CD8-positive, alpha-beta memory T cell (primary cell): ENCODE data around the gene SLC26A2. TPM values are rescaled to one million over a fixed set of nuclear protein-coding genes. Genes with fewer than 3 reads are reported as not detected.
"Not testable (repeated sequence)": the region's sequence is repeated elsewhere in the genome, so short reads cannot be mapped to it uniquely, and the experiment has no call there.

Source experiments
- CTCF ChIA-PET: fragments of 350-600 bp; sonication (Branson Sonifier 250); formaldehyde crosslinking; loops from one replicate; lab custom pipeline; 2021; ENCODE audit warnings: antibody characterized with exemption; lab: Charles Lee
- POLR2A ChIA-PET: fragments of 350-600 bp; sonication (Branson Sonifier 250); formaldehyde crosslinking; loops from one replicate; lab custom pipeline; 2021; ENCODE audit warnings: antibody characterized with exemption; lab: Charles Lee
- DNase-seq, 5 donors: peaks; one replicate each; pipeline versions ENCODE4 v3.0.0 to v3.0.0-alpha.2; 2020 to 2022; ENCODE audit warnings: mixed read lengths in 1 of 5
- H3K27ac ChIP-seq: one replicate; pipeline ENCODE4 v1.7.0; 2013; ENCODE audit warnings: low read depth, mild to moderate bottlenecking, low read length, moderate library complexity
- H3K27me3 ChIP-seq: 2 replicates; pipeline ENCODE4 v1.7.0; 2013; ENCODE audit warnings: low read length, mild to moderate bottlenecking; ENCODE audit not compliant: insufficient read depth, poor library complexity, severe bottlenecking
- H3K36me3 ChIP-seq: 2 replicates; pipeline ENCODE4 v1.7.0; 2013; ENCODE audit warnings: mild to moderate bottlenecking, low read length, moderate library complexity; ENCODE audit not compliant: insufficient read depth
- H3K4me1 ChIP-seq: 2 replicates; pipeline ENCODE4 v1.7.0; 2013; ENCODE audit warnings: mild to moderate bottlenecking, low read length, moderate library complexity; ENCODE audit not compliant: insufficient read depth
- H3K4me3 ChIP-seq: 2 replicates; pipeline ENCODE4 v1.7.0; 2013; ENCODE audit warnings: mild to moderate bottlenecking, low read length
- H3K9me3 ChIP-seq: 2 replicates; pipeline ENCODE4 v1.7.0; 2013; ENCODE audit warnings: mild to moderate bottlenecking, low read length
- H3K27ac Mint-ChIP-seq, 8 donors: one replicate each; pipeline ENCODE4 v1.8.0; 2020 to 2021; ENCODE audit warnings: mixed read lengths in 8 of 8, mild to moderate bottlenecking in 6 of 8, inconsistent platforms in 3 of 8, moderate library complexity in 3 of 8
- H3K27me3 Mint-ChIP-seq, 2 donors: one replicate each; pipeline ENCODE4 v1.8.0; 2020 to 2021; ENCODE audit warnings: mixed read lengths in 2 of 2, mild to moderate bottlenecking in 1 of 2, moderate library complexity in 1 of 2
- H3K36me3 Mint-ChIP-seq, 3 donors: one replicate each; pipeline ENCODE4 v1.8.0; 2020 to 2021; ENCODE audit warnings: mixed read lengths in 3 of 3, inconsistent platforms in 1 of 3, mild to moderate bottlenecking in 1 of 3
- H3K4me1 Mint-ChIP-seq, 3 donors: one replicate each; pipeline ENCODE4 v1.8.0; 2020 to 2021; ENCODE audit warnings: mixed read lengths in 3 of 3, inconsistent platforms in 1 of 3, mild to moderate bottlenecking in 1 of 3
- H3K4me3 Mint-ChIP-seq, 7 donors: one replicate each; pipeline ENCODE4 v1.8.0; 2020 to 2021; ENCODE audit warnings: mixed read lengths in 7 of 7, mild to moderate bottlenecking in 6 of 7, moderate library complexity in 4 of 7, inconsistent platforms in 2 of 7
- H3K9me3 Mint-ChIP-seq, 5 donors: one replicate each; pipeline ENCODE4 v1.8.0; 2020 to 2022; ENCODE audit warnings: mixed read lengths in 5 of 5, mild to moderate bottlenecking in 3 of 5, moderate library complexity in 2 of 5, inconsistent platforms in 1 of 5
- polyA plus RNA-seq: library from polyadenylated mRNA; unstranded; fragments of 300-500 nt; fragmentation: Illumina TruSeq; gene quantifications from one replicate; pipeline ENCODE4 v1.2.3, GENCODE V29; 2021
- total RNA-seq, 2 experiments: library from RNA; stranded (reverse); gene quantifications; one replicate each; pipeline ENCODE4 v1.2.3, GENCODE V29; 2021

SLC26A2 gene
- total and polyA plus RNA-seq, 3 experiments from 2014 or later, result 4.6 to 10.2 (median 9.7) TPM

DNA sequence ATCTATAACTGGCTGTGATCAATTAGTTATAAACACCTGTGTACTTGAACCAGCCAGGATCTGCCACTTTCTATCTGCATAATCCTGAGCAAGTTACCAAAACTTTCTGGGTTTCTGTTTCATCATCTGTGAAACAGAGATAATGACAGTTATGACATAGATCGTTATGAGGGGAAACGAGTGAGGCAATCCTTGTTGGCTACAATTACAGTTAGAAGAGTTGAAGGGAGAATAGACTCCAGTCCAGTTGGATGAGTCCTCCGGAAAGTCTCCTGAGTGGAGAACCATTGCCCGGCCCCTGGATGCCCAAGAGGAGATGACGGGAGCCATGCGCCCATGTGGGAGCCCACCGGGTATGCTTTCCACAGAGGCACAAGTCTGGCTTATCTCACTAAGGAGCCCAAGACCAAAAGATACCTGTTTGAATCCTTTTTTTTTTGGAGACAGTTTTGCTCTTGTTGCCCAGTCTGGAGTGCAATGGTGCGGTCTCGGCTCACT, 20.4 kb upstream of the SLC26A2 start:
- H3K27me3 ChIP-seq, result no peaks in the 10 kb centered on the region
- ChIA-PET POLR2A (no interaction called here), CTCF (no interaction called here)
- H3K27ac ChIP-seq, result peak overlapping the region; percentile 43
- H3K36me3 ChIP-seq, result no peaks in the 10 kb centered on the region
- no peaks in the 10 kb centered on the region for H3K4me1 ChIP-seq
- Mint-ChIP-seq H3K27me3 (peaks cover 5 to 11% of the 10 kb centered on the region in 2 donors), H3K36me3 (no peaks in the 10 kb centered on the region), H3K27ac (no peak overlapping the region), H3K9me3 (no peaks in the 10 kb centered on the region), H3K4me3 (no peak overlapping the region), H3K4me1 (no peaks in the 10 kb centered on the region)
- DNase-seq, result no peak
- H3K9me3 ChIP-seq, result no peaks in the 10 kb centered on the region
- H3K4me3 ChIP-seq, result no peak overlapping the region

DNA sequence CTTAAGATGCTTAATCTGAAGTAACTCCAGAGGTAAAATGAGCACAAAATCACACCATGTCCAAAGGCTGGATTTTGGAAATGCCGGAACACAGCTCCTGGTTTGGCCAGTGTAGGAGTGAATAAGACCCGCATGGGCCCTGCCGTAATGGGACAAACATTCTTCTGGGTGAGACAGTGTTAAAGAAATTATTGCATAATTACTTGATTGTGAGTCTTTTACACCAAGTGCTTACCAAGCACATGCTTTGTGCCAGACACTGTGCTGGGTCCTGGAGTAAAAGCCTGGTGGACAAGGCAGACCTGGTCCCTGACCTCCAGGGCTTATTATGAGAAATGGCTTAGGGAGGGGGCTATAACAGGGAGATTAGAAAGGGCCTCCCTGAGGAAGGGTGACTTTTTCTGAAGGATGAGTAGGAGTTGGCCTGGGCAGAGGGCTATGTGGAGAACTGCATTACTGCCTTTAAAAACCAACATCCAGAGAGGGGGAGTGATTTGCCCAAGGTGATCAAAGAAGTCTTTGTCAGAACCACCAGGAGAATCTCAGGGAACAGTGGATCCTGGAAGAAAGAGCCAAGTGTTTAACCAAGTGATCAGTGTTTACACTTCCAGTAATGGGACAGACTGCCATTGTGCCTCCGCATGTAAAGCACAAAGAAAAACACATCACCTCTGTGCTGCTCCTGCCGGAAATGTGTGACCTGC, 19.5 kb upstream of the SLC26A2 start:
- Mint-ChIP-seq H3K4me1 (no peaks in the 10 kb centered on the region), H3K9me3 (no peaks in the 10 kb centered on the region), H3K27me3 (peaks cover 2 to 12% of the 10 kb centered on the region in 2 donors), H3K36me3 (no peaks in the 10 kb centered on the region), H3K4me3 (no peak overlapping the region), H3K27ac (no peak overlapping the region)
- Histone ChIP-seq H3K9me3 (no peaks in the 10 kb centered on the region), H3K4me1 (no peaks in the 10 kb centered on the region), H3K27me3 (no peaks in the 10 kb centered on the region), H3K4me3 (no peak overlapping the region), H3K27ac (no peak overlapping the region), H3K36me3 (no peaks in the 10 kb centered on the region)
- POLR2A ChIA-PET, result no interaction called here
- CTCF ChIA-PET, result no interaction called here
- DNase-seq, result no peak

DNA sequence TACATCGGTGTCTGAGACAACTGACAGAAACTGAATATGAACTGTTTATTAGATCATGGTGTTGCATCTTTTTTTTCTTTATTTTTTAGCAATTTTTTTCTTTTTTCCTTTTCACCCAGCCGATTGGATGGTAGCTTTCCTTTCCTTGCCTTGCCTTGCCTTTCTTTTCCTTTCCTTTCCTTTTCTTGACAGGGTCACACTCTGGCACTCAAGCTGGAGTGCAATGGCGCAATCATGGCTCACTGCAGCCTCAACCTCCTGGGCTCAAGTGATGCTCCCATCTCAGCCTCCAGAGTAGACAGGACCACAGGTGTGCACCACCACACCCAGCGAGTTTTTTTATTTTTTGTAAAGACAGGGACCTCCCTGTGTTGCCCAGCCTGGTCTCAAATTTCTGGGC, 18.8 kb upstream of the SLC26A2 start:
- no peaks in the 10 kb centered on the region for H3K9me3 ChIP-seq
- CTCF ChIA-PET, result no interaction called here
- no peaks in the 10 kb centered on the region for H3K36me3 Mint-ChIP-seq
- H3K4me3 ChIP-seq, result no peak overlapping the region
- peak overlapping the region in 1 of 8 donors; percentile 86 for H3K27ac Mint-ChIP-seq
- POLR2A ChIA-PET, result no interaction called here
- H3K4me1 ChIP-seq, result no peaks in the 10 kb centered on the region
- DNase-seq, result no peak
- H3K9me3 Mint-ChIP-seq, result no peaks in the 10 kb centered on the region
- no peak overlapping the region for H3K27ac ChIP-seq
- H3K36me3 ChIP-seq, result no peaks in the 10 kb centered on the region
- no peaks in the 10 kb centered on the region for H3K4me1 Mint-ChIP-seq
- no peaks in the 10 kb centered on the region for H3K27me3 ChIP-seq
- no peak overlapping the region for H3K4me3 Mint-ChIP-seq
- H3K27me3 Mint-ChIP-seq, result peaks cover 2 to 19% of the 10 kb centered on the region in 2 donors

DNA sequence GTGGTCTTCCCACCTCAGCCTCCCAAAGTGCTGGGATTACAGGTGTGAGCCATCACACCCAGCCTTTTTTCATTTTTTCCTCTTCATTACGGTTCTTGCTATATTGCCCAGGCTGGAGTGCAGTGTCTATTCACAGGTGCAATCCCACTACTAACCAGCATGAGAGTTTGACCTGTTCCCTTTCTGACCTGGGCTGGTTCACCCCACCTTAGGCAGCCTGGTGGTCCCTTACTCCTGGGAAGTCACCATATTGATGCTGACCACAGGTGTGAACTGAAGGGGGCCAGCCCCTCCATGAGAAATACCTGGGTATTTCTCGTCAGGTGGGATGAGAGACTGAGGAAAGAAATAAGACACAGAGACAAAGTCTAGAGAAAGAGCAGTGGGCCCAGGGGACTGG, 18.4 kb upstream of the SLC26A2 start:
- H3K36me3 ChIP-seq, result no peaks in the 10 kb centered on the region
- H3K9me3 ChIP-seq, result no peaks in the 10 kb centered on the region
- no peaks in the 10 kb centered on the region for H3K4me1 Mint-ChIP-seq
- H3K27me3 ChIP-seq, result no peaks in the 10 kb centered on the region
- H3K4me1 ChIP-seq, result no peaks in the 10 kb centered on the region
- no peak for DNase-seq
- H3K4me3 ChIP-seq, result no peak overlapping the region
- no peaks in the 10 kb centered on the region for H3K9me3 Mint-ChIP-seq
- peak overlapping the region in 1 of 8 donors; percentile 86 for H3K27ac Mint-ChIP-seq
- CTCF ChIA-PET, result no interaction called here
- peaks cover 5 to 23% of the 10 kb centered on the region in 2 donors for H3K27me3 Mint-ChIP-seq
- H3K4me3 Mint-ChIP-seq, result no peak overlapping the region
- POLR2A ChIA-PET, result no interaction called here
- no peaks in the 10 kb centered on the region for H3K36me3 Mint-ChIP-seq
- no peak overlapping the region for H3K27ac ChIP-seq

DNA sequence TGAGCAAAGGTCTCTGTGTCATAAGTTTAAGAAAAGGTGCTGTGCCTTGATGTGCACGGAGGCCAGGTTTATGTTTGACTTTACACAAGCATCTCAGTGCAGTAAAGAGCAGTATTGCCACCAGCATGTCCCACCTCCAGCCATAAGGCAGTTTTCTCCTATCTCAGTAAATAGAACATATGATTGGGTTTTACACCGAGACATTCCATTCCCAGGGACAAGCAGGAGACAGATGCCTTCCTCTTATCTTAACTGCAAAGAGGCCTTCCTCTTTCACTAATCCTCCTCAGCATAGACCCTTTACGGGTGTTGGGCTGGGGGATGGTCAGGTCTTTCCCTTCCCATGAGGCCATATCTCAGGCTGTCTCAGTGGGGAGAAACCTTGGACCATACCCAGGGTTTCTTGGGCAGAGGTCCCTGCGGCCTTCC, 17.8 kb upstream of the SLC26A2 start:
- peaks cover 3 to 25% of the 10 kb centered on the region in 2 donors for H3K27me3 Mint-ChIP-seq
- POLR2A ChIA-PET, DNase-seq, H3K9me3 ChIP-seq, H3K9me3 Mint-ChIP-seq, H3K27me3 ChIP-seq, H3K4me1 Mint-ChIP-seq, H3K36me3 Mint-ChIP-seq, H3K27ac Mint-ChIP-seq, H3K27ac ChIP-seq, H3K4me3 ChIP-seq, H3K4me3 Mint-ChIP-seq, CTCF ChIA-PET, H3K4me1 ChIP-seq, H3K36me3 ChIP-seq: not testable (repeated sequence)

DNA sequence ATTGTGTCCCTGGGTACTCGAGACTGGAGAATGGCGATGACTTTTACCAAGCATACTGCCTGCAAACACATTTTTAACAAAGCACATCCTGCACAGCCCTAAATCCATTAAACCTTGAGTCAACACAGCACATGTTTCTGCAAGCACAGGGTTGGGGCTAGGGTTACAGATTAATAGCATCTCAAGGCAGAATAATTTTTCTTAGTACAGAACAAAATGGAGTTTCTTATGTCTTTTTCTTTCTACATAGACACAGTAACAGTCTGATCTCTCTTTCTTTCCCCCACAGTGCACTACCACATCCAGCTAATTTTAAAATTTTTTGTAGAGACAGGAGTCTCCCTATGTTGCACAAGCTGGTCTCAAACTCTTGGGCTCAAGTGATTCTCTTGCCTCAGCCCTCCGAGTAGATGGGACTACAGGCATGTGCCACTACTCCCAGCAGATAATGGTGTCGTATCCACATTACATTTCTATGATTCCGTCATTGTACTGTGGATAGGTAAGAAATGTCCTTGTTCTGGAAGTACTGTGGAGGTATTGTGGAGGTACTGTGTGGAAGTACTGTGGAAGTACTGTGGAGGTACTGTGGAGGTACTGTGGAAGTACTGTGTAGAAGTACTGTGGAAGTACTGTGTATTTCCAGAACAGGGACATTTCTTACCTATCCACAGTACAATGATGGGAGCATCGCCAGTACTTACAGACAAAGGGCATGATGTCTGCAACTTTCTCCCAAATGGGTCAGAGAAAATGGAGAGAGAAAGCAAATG, 17.2 kb upstream of the SLC26A2 start:
- H3K27me3 ChIP-seq, CTCF ChIA-PET, H3K4me3 ChIP-seq, H3K4me1 ChIP-seq, H3K36me3 Mint-ChIP-seq, DNase-seq, H3K4me1 Mint-ChIP-seq, H3K27ac Mint-ChIP-seq, H3K9me3 Mint-ChIP-seq, H3K4me3 Mint-ChIP-seq, H3K9me3 ChIP-seq, H3K36me3 ChIP-seq, H3K27ac ChIP-seq, POLR2A ChIA-PET: not testable (repeated sequence)
- peaks cover 3 to 28% of the 10 kb centered on the region in 2 donors for H3K27me3 Mint-ChIP-seq

DNA sequence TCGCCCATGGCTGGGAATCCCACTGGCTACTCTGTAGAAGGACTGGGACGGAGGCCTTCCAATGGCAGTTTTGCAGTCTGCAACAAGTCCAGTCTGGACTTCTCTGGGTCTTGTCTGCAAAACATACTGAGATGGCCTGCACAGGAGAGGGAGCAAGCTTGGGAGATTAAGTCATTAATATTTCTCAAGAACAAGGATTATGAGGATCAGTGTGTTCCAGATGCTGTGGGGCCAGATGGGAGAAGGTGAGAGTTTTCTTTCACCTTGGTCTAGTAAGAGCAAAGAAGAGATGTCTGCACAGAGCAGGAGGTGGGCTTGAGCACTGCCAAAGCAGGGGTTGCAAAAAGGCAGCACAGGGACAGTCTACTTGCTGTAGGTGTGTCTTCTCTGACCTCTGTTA, 15.9 kb upstream of the SLC26A2 start, which contains the start of gene PDE6A:
Gene PDE6A (minus strand): TSS at position 128 of the 400 bp plus-strand sequence. CDS start 120 bp downstream, at position 8.
- Histone ChIP-seq H3K9me3 (no peaks in the 10 kb centered on the region), H3K4me1 (no peaks in the 10 kb centered on the region), H3K4me3 (no peak within 1 kb of the TSS), H3K27ac (no peak within 1 kb of the TSS), H3K36me3 (no peaks in the 10 kb centered on the region), H3K27me3 (no peaks in the 10 kb centered on the region)
- Mint-ChIP-seq H3K27ac (peak within 1 kb of the TSS in 2 of 8 donors; percentile 34 to 82), H3K36me3 (no peaks in the 10 kb centered on the region), H3K9me3 (no peaks in the 10 kb centered on the region), H3K4me1 (no peaks in the 10 kb centered on the region), H3K4me3 (no peak within 1 kb of the TSS), H3K27me3 (peaks cover 3 to 37% of the 10 kb centered on the region in 2 donors)
- DNase-seq, result no peak
- CTCF ChIA-PET, result no interaction called here
- POLR2A ChIA-PET, result no interaction called here

DNA sequence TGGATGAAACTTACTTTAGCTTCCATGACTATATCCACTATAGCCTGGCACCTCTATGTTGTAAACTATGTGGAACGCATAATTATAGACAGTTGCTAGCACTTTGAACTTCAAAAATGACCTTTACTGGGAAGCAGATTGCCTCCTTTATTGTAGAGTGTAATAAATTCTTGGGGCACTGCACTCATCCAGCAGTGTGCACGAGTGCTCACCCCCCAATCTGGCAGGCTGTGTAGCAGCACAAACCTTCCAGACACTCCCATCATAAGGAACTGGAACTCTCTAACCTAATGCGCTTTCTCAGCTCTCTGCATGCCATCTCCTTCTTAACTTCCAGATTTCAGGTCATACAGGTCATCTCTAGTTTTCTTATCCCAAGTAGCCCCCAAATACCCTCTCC, 14.4 kb upstream of the SLC26A2 start:
- Mint-ChIP-seq H3K27ac (no peak overlapping the region), H3K4me3 (no peak overlapping the region), H3K27me3 (peaks cover 3 to 37% of the 10 kb centered on the region in 2 donors), H3K4me1 (no peaks in the 10 kb centered on the region), H3K36me3 (no peaks in the 10 kb centered on the region), H3K9me3 (no peaks in the 10 kb centered on the region)
- H3K27ac ChIP-seq, result no peak overlapping the region
- H3K27me3 ChIP-seq, result no peaks in the 10 kb centered on the region
- POLR2A ChIA-PET, result no interaction called here
- DNase-seq, result no peak
- H3K9me3 ChIP-seq, result no peaks in the 10 kb centered on the region
- H3K36me3 ChIP-seq, result no peaks in the 10 kb centered on the region
- CTCF ChIA-PET, result interaction anchor here (1.3 kb wide), 1 partner anchor 16 kb away, joined by 4 read pairs; no protein-coding TSS in a partner anchor
- no peak overlapping the region for H3K4me3 ChIP-seq
- no peaks in the 10 kb centered on the region for H3K4me1 ChIP-seq
